GM21526 (cell line): Measurements from ENCODE around the gene TMEM147.

Experiments used
- ATAC-seq: cut with Tn5 transposase; IDR thresholded peaks from one replicate; pipeline ENCODE4 v1.9.1; 2021; ENCODE audit warnings: moderate library complexity; ENCODE audit not compliant: unreplicated experiment, low FRiP score

The TMEM147 gene

DNA sequence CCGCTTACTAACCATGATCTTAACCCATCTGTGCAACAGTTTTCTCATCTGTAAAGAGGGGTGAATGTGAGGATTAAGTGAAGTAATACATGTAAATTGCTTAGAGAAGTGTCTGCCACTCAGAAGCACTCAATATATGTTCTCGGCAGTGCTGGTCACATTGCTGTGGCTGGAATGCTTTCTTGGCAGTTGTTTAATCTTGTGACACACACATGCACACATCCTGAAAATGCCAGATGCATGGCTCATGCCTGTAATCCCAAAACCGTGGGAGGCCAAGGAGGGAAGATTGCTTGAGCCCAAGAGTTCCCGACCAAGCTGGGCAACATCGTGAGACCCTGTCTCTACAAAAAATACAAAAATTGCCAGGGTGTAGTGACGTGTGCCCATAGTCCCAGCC is 27.1 kb upstream of the TMEM147 start:
- no peak for ATAC-seq

DNA sequence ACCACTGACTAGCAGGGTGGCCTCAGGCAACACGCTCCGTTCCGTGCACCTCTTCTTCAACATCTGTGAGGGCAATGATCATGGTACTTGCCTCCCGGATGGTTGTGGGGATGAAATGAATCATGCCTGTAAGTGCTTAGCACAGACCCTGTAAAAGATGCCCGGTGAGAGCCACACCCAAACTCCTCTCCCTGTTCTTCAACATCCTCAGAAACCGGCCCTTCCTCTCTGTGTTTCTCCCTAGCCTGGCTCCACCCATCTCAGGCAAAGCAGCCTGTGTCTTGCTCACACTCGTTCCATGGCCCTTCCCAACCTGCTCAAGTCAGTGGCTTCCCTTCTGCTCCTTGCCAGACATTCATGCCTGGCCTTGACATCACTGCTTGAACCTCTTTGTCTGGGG is 26.1 kb upstream of the TMEM147 start:
- ATAC-seq: no peak

DNA sequence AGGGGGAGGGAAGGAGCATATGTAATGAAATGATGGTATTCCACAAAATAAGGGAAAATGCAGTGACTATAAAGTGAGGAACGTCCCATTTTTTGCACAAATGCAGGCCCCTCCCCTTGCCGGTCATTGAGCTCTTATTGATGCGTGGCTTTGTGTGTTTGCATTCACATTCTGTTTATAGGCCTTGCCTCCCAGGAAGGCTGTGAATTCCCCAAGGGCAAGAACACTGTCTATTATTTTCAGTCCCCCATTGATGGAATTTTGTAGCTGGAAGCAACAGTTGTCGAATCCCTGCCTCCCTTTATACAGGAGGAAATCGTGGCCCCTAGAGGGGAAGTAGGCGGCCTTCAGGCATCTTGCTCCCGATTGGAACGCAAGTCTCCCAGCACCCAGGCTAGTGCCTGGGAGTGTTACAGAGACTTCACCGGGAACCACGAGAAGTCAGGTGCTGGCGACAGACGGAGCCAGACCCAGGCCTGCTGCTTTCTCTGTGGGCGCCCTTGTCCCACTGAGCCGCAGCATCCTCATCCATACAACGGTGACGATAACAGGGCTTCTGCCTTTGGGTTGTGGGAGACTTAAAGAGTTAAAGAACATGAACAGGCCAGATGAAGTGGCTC is 24.2 kb upstream of the TMEM147 start:
- no peak for ATAC-seq

DNA sequence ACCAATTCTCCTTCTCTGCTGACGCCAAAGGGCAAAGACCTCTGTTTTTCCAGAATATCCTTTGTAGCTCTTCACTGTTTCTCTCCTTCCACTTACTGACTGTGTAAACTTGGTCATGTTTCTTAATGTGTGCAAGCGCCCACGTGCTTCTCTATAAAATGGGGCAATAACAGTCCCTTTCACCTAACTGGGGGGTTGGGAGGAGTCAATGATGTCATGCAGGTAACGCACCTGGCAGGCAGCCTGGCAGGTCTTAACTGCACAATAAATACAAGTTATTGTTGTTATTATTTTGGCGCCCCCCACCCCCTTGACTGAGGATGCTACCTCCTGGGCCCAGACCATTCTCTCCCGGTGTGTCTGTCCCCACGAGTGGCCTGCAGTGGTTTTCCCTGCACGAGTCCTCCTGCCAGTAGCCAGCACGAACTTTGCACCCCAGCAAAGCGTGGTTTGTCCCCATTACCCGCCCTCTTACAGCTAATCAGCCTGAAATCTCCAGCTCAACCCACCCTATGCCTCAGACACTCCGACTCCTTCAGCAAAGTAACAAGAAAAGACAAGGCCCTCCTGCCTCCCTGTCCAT is 22.6 kb upstream of the TMEM147 start:
- ATAC-seq: no peak

DNA sequence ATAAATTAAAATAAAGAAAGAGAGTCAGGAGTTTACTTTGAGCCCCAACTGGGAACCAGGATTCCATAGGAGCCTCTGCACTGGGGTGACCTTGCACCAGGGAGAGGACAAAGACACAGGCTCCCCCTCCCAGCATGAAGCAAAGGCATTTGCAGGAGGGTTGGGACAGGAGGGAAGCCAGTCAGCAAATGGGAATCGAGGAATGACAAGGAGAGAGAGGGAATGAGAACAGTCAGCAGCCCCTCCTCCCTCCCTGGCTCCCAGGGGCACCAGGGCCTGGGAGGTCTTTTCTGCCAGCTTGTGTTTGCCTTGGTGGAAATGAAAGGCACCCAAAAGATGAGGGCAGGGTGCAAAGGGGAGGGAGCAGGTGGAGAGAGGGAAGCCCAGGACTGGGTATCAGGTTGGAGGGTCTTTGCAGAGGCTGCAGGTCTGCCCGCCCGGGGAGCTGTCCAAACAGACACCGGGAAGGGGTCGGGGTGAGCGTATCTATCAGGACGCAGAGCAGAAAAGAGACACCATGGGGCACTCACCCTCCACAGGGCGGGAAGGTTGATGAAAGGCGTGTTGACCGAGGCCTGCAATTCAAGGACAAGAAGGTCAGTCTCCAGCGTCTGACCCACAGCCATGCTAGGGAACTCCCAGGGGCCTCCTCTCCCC is 21.1 kb upstream of the TMEM147 start:
- no peak for ATAC-seq

DNA sequence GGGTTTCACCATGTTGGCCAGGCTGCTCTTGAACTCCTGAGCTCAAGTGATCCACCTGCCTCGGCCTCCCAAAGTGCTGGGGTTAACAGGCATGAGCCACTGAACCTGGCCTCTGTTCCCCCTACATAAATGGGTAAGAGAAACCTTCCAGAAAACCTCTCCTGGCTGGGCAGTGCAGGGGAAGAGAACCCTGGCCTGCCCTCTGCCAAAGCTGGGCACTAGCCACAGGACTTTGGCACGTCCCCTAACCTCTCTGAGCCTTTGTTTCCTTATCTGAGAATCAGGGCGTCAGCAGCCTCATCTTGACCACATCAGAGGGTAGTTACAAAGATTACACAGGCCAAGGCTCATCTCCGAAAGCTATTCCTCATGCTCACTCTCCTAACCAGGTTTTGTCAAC is 19.6 kb upstream of the TMEM147 start:
- no peak for ATAC-seq

DNA sequence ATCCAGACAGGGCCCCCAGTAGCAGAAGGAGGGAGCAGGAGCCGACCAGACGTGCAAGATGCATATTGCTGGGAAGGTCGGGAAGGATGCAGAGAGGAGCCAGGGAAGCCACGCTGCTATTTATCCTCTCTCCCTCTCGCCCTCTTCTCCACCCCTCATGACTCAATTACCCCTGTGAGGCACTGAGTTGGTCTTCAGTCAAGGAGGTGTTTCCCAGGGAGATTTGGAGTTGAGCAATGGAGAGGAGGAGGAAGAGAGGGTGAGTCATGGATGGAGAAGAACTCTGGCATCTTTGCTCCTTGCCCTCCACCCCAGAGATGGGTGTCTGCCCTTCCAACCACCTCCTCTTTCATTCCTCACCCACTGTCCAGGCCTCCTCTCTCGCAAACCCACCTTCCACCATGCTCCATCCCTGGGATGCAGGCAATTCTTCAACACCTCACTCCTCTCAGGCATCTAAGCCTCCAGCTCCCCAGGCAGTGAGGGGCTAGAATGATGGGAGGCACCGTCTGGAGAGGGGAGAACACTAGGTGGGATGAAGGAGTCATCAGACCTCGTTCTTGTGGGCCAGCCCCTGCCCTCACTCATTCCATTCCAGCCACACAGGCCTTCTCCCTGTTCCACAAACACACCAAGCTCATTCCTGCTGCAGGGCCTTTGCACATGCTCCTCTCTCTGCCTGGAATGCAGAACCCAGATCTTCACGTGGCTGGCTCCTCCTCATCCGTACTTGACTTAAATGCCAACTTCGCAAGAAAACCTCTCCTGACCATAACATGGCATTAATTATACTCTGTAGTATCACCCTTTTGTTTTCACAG is 17.0 kb upstream of the TMEM147 start, which contains the start of gene SBSN:
TSS of gene SBSN (minus strand) at position 94 of the 821 bp plus-strand sequence. CDS start at position 64, 30 bp downstream.
- no peak for ATAC-seq

DNA sequence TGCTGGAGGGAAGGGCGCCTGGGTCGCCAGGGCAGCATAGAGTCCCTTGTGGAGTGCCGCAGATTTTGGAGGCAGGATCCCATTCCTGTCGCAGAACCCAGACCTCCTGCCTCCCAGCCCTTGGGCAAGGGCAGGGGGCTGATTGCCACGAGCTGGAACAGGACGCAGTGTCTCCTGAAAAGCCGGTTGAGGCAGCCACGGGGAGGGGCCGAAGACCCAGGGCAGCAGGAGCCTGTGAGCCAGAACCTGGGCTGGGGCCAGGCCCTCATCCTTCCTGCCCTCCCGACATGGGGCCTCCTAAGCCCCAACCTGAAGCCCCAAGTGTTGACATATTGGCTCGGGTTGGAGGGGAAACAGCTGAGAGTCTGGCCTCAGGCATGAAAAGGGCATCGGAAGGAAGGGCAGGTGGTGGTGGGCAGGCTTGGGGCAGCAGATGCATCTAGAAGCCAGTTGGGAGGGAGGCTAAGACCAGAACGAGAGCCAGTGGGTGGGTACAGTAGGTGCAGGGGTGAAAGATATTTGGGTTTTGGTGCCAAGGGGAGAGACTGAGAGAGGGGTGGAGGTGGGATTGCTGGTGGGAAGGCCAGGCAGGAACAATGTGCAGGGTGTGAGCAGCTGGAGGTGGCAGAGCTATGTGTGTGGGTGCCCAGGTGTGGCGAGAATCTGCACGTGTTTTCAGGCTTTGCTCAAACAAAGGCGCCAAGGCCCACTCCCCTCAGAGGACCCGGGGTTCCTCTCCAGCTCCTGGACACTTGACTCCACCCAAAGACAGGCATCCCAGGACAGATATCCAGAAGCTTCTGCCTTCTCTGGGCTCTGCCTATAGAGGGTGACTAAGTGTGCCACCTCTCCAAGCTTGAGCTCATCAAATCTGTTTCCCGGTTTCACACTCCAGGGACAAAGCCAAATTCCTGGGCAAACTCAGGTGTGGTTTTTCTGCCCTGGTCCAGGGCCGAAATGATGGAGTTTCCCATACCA is 15.9 kb upstream of the TMEM147 start:
- ATAC-seq: no peak

DNA sequence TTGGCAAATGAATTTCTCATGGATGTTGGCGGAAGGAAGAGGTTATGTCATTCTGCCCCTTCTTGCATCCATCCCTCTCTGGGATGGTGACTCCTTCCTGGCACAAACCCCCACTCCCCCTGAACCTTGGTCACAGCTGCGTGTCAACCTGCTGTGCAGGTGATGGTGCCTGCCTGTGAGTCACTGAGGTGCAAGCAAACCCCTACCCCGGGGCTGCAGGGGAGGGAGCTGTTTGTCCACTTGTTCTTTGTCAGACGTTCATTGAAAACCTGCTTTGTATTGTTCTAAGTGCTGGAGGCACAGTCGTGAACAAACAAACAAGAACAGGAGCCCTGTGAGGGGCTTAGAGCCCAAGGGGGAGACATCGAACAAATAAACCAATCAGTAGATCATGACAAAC is 14.1 kb upstream of the TMEM147 start:
- ATAC-seq: no peak

DNA sequence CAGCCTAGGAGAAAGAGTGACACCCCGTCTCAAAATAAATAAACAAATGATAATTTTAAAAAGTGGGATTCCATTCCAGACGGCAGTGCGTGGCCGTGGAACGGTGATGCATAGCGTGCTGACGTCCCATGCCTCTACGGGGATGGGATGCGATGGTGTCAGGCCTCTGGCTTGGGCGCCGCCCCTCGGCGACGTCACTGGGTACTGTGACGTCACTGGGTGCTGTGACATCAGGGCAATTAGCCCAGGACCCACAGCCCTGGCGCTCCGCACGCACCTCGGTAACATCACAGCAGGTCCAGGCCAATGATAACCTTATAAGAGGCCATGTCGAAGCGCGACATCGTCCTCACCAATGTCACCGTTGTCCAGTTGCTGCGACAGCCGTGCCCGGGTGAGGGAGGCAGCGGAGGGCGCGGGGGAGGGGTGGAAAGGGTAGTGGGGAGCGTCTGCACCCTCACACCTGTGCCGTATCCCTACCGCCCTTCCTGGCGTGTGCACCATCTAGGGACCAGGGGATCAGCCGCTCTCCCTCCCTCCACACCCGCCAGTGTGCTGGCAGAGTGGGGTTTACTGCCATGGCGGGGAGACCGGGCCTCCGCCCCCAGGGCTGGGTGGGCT is 12.1 kb upstream of the TMEM147 start, which contains the start of gene GAPDHS:
TSS of gene GAPDHS (plus strand) at position 256 of the 621 bp plus-strand sequence. CDS start at position 328, 72 bp downstream.
- ATAC-seq: no peak

DNA sequence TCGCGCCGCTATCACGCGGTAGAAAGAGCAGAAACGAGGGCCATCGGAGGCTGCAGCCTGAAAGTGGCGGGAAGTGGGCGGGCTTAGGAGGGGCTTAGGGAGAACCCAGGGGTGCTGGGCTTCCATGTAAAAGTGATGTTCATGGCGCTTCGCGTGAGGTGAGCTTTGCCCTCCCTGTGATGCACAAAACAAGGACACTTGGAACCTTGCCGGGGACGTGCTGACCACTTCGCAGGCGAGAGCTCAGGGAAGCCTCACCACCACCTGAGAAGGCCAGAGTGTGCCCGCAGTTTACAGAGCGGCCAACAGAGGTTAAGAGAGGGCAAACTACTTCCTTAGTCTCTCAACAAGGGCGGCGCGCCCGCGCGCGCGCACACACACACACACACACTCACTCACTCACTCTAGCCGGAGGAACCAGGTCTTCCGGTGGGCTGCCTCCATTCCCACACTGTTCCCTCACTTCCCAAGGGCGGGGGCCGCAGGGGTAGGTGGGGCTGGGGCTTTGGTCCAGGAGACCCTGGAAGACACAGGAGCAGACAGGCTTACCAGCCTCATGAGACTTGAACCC is 11.5 kb upstream of the TMEM147 start:
- no peak for ATAC-seq

DNA sequence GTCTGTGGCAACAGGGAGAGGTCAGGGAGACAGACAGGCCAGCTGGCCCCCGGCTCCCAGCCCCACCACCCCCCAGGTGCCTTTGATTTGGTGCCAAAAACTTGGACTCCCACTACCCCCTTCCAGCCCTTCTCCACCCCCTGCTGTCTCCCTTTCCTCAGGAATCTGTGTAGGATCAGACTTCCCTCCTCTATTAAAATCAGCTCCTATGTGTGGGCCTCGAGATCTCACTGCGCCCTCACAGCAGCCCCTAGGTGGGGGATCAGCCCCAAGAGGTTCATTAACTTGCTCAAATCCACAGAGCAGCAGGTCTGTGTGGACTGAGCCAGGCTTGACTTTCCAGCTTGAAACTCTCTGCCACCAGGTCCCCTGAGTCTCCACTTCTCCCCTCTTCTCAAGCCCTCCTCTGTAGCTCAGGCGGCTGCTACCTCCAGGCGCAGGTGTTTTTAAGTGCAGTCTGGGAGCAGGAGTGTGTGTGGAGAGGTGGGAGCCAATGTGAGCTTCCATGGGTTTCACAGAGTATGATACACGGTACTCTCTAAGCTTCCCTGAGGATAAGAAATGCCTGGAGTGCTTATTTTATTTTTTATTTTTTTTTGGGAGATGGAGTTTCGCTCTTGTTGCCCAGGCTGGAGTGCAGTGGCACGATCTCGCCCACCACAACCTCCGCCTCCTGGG is 10.5 kb upstream of the TMEM147 start:
- no peak for ATAC-seq

DNA sequence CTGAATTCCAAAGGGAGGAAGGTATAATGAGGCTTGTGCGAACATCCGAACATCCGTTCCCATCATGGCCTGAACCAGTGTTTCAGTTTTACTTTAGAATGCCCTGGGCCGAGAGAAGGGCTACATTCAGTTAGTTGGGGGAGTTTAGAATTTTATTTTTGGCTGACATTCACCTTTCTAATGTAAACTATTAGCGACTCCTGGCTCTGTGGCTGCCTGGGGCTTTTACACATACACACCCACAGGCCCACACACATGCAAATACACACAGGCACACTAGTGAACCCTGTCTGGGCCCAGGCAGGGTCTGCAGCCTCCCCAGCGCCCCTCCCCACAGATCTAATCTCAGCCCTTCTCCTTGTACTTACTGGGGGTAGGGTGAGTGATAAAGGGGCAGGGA is 6.1 kb upstream of the TMEM147 start:
- ATAC-seq: no peak

DNA sequence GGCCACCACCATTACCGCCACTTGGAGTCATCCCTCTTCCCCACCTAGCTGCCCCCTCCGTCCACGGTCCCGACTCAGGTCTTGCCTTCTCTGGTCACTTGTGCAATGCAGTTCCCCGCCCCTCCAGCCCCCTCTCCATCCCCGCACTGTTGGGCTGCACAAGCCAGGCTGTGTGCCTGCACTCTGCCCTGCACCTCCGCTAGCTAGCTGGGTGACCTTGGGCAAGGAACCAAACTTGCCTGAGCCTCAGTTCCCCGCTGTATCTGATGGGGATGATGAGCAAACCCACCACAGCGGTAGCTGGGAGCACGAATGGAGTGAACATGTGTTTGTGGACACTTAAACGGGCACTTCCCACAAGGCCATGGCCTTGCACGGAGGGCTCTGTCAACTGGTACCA is 5.6 kb upstream of the TMEM147 start:
- no peak for ATAC-seq

DNA sequence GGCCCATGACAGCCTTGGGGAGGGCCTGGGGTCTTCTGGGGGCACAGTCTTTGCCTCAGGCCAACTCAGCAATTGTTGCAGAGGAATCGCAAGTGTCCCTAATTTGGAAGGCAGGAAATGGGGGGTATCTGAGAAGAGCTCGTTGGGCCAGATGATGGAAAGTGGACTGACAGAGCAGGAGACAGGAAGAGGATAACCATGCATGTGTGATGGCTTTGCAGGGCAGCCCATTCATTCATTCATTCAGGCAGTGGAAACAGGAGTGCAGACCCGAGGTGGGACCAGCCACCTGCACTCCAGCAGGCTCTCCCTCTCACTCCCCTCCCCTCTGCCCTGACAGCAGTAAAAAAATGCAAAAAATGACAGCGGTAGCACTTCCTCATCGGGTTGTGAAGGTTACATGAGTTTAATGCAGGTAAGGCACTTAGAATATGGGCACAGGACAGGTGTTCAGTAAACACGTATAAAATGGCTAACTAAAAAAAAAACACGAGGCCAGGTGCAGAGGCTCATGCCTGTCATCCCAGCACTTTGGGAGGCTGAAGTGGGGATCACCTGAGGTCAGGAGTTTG is 5.0 kb upstream of the TMEM147 start:
- ATAC-seq: no peak

DNA sequence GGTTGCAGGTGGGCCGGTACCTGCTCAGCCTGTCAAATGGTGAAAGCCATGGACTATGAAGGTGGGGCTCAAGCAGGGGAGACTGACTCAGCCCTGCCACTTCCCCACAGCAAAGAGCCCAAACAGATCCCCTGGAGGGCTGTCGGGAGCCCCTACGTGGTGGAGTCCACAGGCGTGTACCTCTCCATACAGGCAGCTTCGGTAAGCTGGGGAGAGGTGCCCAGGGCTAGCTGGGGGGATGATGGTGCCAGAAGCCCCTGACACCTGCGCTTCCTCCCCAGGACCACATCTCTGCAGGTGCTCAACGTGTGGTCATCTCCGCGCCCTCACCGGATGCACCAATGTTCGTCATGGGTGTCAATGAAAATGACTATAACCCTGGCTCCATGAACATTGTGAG is 3.2 kb upstream of the TMEM147 start:
- ATAC-seq: no peak

DNA sequence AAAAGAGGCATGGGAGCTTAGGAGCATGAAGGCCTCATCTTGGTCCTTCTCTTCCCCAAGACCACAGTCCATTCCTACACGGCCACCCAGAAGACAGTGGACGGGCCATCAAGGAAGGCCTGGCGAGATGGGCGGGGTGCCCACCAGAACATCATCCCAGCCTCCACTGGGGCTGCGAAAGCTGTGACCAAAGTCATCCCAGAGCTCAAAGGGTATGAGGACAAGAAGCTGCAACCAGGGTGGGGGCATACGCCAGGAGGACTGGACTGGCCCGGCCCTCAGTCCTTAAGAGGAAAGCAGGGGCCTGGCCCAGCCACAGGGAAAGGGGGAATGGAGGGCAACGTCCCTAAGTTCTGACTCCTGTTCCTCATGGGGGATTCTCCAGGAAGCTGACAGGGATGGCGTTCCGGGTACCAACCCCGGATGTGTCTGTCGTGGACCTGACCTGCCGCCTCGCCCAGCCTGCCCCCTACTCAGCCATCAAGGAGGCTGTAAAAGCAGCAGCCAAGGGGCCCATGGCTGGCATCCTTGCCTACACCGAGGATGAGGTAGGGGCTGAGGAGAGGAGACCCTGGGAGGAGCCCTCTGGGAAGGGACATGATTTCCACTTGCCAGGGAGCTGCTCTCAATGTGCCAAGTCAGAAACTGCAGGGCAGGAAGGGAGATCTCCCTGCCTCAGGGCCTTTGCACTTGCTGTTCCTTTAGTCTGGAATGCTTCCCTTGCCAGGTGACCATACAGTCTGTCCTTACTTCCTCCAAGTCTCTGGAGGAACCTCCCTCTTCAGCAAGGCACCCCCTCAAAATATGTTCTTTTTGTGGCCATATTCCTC is 1.9 kb upstream of the TMEM147 start:
- ATAC-seq: no peak
